K562 (cell line): ENCODE data around the gene FHIT. TPM values are rescaled to one million over a fixed set of nuclear protein-coding genes. Genes with fewer than 3 reads are reported as not detected.

Experiments
- ATAC-seq: fragments of 200-7000 bp; cut with Tn5 transposase; 3 replicates; pipeline ENCODE4 v1.9.1; 2020; ENCODE audit warnings: moderate library complexity
- BruUV-seq: library from RNA; stranded (reverse); fragments of 400-500 nt; replicated peaks from 2 replicates; lab custom pipeline; 2021; lab: Mats Ljungman, UMichigan
- CTCF ChIA-PET: fragments of 300-600 bp; formaldehyde crosslinking; extraction: SDS; loops from one replicate; lab custom pipeline; 2021; ENCODE audit warnings: low intra/inter-chr PET ratio; lab: Yijun Ruan, JAX
- POLR2A ChIA-PET: fragments of 300-600, 350-650 bp; sonication (Branson Sonifier 250); formaldehyde crosslinking; extraction: SDS; loops from one replicate; lab custom pipeline; 2021; ENCODE audit warnings: antibody characterized with exemption, inconsistent platforms; lab: Yijun Ruan, JAX
- DNase-seq, 4 experiments: peaks; one replicate each; pipeline versions ENCODE4 v3.0.0 to v3.0.0-alpha.2; 2011 to 2018; ENCODE audit warnings: low spot score in 3 of 4, mixed read lengths in 3 of 4; ENCODE audit errors: extremely low read depth in 1 of 4
- FAIRE-seq: peaks from 2 replicates; lab custom pipeline; 2011; peaks lifted over from hg19 to GRCh38; lab: Jason Lieb, UNC
- H2AFZ ChIP-seq: 2 replicates; pipeline ENCODE4 v1.6.0; 2011; ENCODE audit warnings: low read depth, low read length, control low read depth, inconsistent platforms
- H3K27ac ChIP-seq: fragments of 200-600 bp; 3 replicates; pipeline ENCODE4 v1.8.0; 2011; ENCODE audit warnings: low read depth, mild to moderate bottlenecking, control low read depth, inconsistent platforms, low read length, moderate library complexity, mixed read lengths; ENCODE audit errors: extremely low read depth
- H3K27me3 ChIP-seq, 2 experiments: fragments of 300-600 bp in 1 of 2; 2 replicates in 1 of 2; 3 replicates in 1 of 2; pipeline versions ENCODE4 v1.6.0 to v1.8.0; 2011; ENCODE audit warnings: inconsistent platforms in 2 of 2, low read length in 2 of 2, mild to moderate bottlenecking in 1 of 2, mixed read lengths in 1 of 2, moderate library complexity in 1 of 2; ENCODE audit not compliant: control insufficient read depth in 2 of 2, insufficient read depth in 2 of 2
- H3K36me3 ChIP-seq: fragments of 300-600 bp; 3 replicates; pipeline ENCODE4 v1.8.0; 2011; ENCODE audit warnings: mild to moderate bottlenecking, low read length, inconsistent platforms; ENCODE audit not compliant: control insufficient read depth, insufficient read depth
- H3K4me1 ChIP-seq, 2 experiments: fragments of 200-600 bp in 1 of 2; replicated peaks in 1 of 2; 2 replicates in 1 of 2; 3 replicates in 1 of 2; pipeline versions ENCODE4 v1.5.1 to v1.8.0; 2011; ENCODE audit warnings: inconsistent platforms in 2 of 2, low read length in 2 of 2, mild to moderate bottlenecking in 1 of 2, mixed read lengths in 1 of 2, moderate library complexity in 1 of 2; ENCODE audit not compliant: control insufficient read depth in 2 of 2, insufficient read depth in 2 of 2
- H3K4me2 ChIP-seq: 2 replicates; pipeline ENCODE4 v1.6.1; 2011; ENCODE audit warnings: low read length, control low read depth, inconsistent platforms, mixed read lengths; ENCODE audit not compliant: insufficient read depth
- H3K4me3 ChIP-seq: fragments of 200-600 bp; sonication (generic), shearing (Covaris generic); 2 replicates; pipeline ENCODE4 v1.5.1; 2016; ENCODE audit warnings: control low read depth, inconsistent platforms
- H3K79me2 ChIP-seq: fragments of 200-600 bp; 3 replicates; pipeline ENCODE4 v1.8.0; 2011; ENCODE audit warnings: low read length, inconsistent platforms; ENCODE audit not compliant: control insufficient read depth, insufficient read depth
- H3K9ac ChIP-seq, 2 experiments: 2 replicates each; pipeline versions ENCODE4 v1.6.0 to v1.6.1; 2011; ENCODE audit warnings: low read depth in 2 of 2, low read length in 2 of 2, control low read depth in 1 of 2, inconsistent platforms in 1 of 2, mild to moderate bottlenecking in 1 of 2, mixed read lengths in 1 of 2; ENCODE audit not compliant: insufficient read depth in 1 of 2
- H3K9me1 ChIP-seq: one replicate; pipeline ENCODE4 v1.6.0; 2011; ENCODE audit warnings: inconsistent platforms, mild to moderate bottlenecking, low read length, moderate library complexity; ENCODE audit not compliant: control insufficient read depth, insufficient read depth
- H3K9me3 ChIP-seq: replicated peaks from 2 replicates; pipeline ENCODE4 v1.5.1; 2011; ENCODE audit warnings: low read depth, low read length, inconsistent platforms; ENCODE audit not compliant: control insufficient read depth, insufficient read depth
- H4K20me1 ChIP-seq: replicated peaks from 2 replicates; pipeline ENCODE4 v1.6.1; 2011; ENCODE audit warnings: low read length, inconsistent platforms, mixed read lengths; ENCODE audit not compliant: control insufficient read depth, insufficient read depth
- CTBP1 ChIP-seq: fragments of 450-650 bp; IDR thresholded peaks from 2 replicates; pipeline ENCODE4 v1.6.1; 2016; ENCODE audit warnings: borderline replicate concordance
- CTCF ChIP-seq, 3 experiments: IDR thresholded peaks in 2 of 3; conservative IDR thresholded peaks in 1 of 3; 2 replicates each; pipeline ENCODE4 v1.5.1; 2011 to 2012; ENCODE audit warnings: low read length in 3 of 3, mild to moderate bottlenecking in 3 of 3, control low read depth in 2 of 3, improper control_type of control experiment in 1 of 3, inconsistent platforms in 1 of 3, low read depth in 1 of 3, mixed read lengths in 1 of 3, moderate library complexity in 1 of 3; ENCODE audit not compliant: insufficient read depth in 2 of 3
- PCBP2 ChIP-seq: fragments of 200-400 bp; formaldehyde crosslinking; IDR thresholded peaks from 2 replicates; pipeline ENCODE4 v1.6.1; 2018; ENCODE audit warnings: low read length, low read depth, mild to moderate bottlenecking, moderate library complexity; ENCODE audit not compliant: poor library complexity, severe bottlenecking
- ZNF699 ChIP-seq: fragments of 250-450 bp; sonication (Bioruptor Pico); IDR thresholded peaks from 2 replicates; pipeline ENCODE4 v1.8.0; 2021; ENCODE audit warnings: mild to moderate bottlenecking, moderate library complexity; ENCODE audit not compliant: insufficient replicate concordance
- WGBS: fragments of 100-300 bp; shearing (Covaris generic); methylation state at CpG from one replicate; pipeline ENCODE4 v1.1.6; 2016; ENCODE audit warnings: low coverage, mixed read lengths; ENCODE audit not compliant: insufficient coverage; ENCODE audit errors: missing lambda C conversion rate; 5-methylcytosine and 5-hydroxymethylcytosine counted together
- in situ Hi-C: fragments of 300-500 bp; cut with MboI; formaldehyde crosslinking; loops from 4 replicates; pipeline ENCODE4 v1.15.0; 2018; ENCODE audit warnings: inconsistent platforms, mixed read lengths
- intact Hi-C: fragments of 100-400 bp; cut with micrococcal nuclease; formaldehyde crosslinking; loops from 2 replicates; pipeline ENCODE4 v1.14.2; 2022
- polyA plus RNA-seq, 8 experiments: library from polyadenylated mRNA; depleted of rRNA in 4 of 8; stranded (reverse) in 5 of 8; unstranded in 3 of 8; fragments of >200 nt; fragmentation: Nextera tagmentation in 2 of 8; fragmentation: Illumina TruSeq in 1 of 8; extraction: Ambion mirVana in 2 of 8; extraction: Trizol in 1 of 8; gene quantifications; 2 replicates each; pipeline versions ENCODE4 v1.2.1 to v1.2.3, GENCODE V29; 2011 to 2014; ENCODE audit warnings: inconsistent platforms in 1 of 8, missing spikeins in 1 of 8
- total RNA-seq, 7 experiments: library from RNA; depleted of rRNA in 6 of 7; stranded (reverse); fragments of >200 nt in 6 of 7; fragmentation: Illumina TruSeq in 2 of 7; extraction: Trizol in 2 of 7; gene quantifications; 2 replicates each; pipeline versions ENCODE4 v1.2.1 to v1.2.3, GENCODE V29; 2011 to 2021; ENCODE audit warnings: low replicate concordance in 1 of 7

Gene FHIT
- total and polyA plus RNA-seq, 9 of the 15 experiments (the other 6 are each of a cell fraction or from before 2014, with no cell fraction given): 1.7 to 9.1 (median 4.3) TPM

DNA sequence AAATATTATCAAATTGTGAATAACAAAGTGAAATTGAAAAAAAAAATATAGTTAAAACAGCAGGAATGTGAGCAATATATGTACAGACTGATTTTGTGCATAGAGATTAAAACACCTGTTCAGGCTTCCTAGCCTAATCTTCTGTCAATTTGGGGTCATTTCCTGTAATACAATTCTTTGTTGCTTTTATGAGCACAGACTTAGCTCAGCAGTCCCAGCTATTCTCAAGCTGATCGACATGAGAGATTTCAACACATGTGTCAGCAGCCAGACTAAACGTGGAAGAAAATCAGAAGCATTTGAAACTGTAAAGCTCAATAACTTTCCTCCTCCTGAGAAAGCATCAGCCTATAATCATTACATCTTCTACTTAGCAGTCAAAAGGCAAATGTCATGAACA, 1.6 kb upstream of the FHIT start:
- BruUV-seq: no TSS peak
- Histone ChIP-seq H4K20me1 (no peaks in the 10 kb centered on the region), H3K27me3 (no peaks in the 10 kb centered on the region), H3K4me3 (no peak overlapping the region), H3K79me2 (peaks cover 15% of the 10 kb centered on the region), H3K36me3 (no peaks in the 10 kb centered on the region), H3K9ac (no peak overlapping the region), H3K9me3 (no peaks in the 10 kb centered on the region), H3K4me1 (peaks cover 2 to 7% of the 10 kb centered on the region in 2 experiments; a peak in 3 of 5 replicates), H3K4me2 (no peak overlapping the region), H2AFZ (no peak overlapping the region), H3K27ac (no peak overlapping the region), H3K9me1 (no peaks in the 10 kb centered on the region)
- POLR2A ChIA-PET: no interaction called here
- CTCF ChIA-PET: no interaction called here
- no peak for TF ChIP-seq CTCF (IDR thresholded peaks at IDR 0.05 in 2 of 3, conservative IDR thresholded peaks at IDR 0.05 in 1 of 3; ENCODE audit: insufficient read depth in 2 of 3, low read depth in 1 of 3, low read length in 3 of 3)
- TF ChIP-seq PCBP2: no peak
- no peak for TF ChIP-seq CTBP1
- TF ChIP-seq ZNF699 (CRISPR knock-in tag): no peak
- FAIRE-seq: no peak
- WGBS: 23% methylated on average over 2 of the region's 2 CpGs
- intact Hi-C loops (no loop called here), in situ Hi-C loops (loop anchor here (25.0 kb wide), 1 partner anchor 1141 kb away; no protein-coding TSS in a partner anchor)
- no peak for ATAC-seq
- DNase-seq: no peak
